ENCODE data around the gene MUC2. TPM values are rescaled to one million over a fixed set of nuclear protein-coding genes. Genes with fewer than 3 reads are reported as not detected.

The MUC2 gene
- total and polyA plus RNA-seq, 2 experiments from 2014 or later, result 0.03 TPM; not detected in 1

DNA sequence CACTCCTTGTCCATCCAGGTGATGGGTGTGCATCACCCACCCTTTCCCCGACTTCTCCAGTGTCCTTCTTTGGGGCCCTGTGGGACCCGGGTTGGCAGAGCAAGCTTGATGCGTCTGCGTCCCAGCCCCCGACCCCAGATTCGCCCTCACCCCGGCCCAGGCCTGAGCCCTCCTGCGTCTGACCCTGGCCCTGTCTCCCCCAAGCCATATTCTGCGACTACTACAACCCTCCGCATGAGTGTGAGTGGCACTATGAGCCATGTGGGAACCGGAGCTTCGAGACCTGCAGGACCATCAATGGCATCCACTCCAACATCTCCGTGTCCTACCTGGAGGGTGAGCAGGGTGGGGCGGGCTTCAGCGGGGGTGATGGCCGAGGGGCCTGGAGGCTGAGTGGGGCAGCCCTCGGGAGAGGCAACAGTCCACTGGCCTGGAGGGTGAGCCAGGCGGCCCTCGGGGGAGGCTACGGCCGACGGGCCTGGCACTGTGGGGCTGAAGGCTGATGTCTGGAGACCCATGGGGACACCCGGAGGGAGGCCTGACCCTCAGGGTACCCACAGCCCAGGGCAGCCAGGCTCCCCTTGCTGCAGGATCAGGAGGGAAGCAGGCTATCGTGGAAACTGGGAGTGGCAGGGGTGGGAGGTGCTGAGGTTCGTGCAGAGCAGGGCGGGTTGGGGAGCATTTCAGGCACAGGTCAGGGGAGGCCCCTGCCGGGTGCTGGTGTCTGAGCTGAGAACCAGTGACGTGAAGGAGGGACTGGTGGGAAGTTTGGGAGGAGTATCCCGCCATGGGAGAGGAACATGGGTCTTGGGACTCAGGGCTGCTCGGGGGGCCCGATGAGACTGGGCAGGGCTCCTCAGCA, 15.3 kb downstream of the MUC2 start:
- Histone ChIP-seq H3K4me3 (no peak overlapping the region), H3K27me3 (no peaks in the 10 kb centered on the region), H3K4me1 (ENCODE audit: low read depth) (no peaks in the 10 kb centered on the region), H3K27ac (no peak overlapping the region), H3K9me3 (ENCODE audit: low read depth) (no peaks in the 10 kb centered on the region), H3K36me3 (no peaks in the 10 kb centered on the region)
- DNase-seq (ENCODE audit: low read depth in 1 of 2, low spot score in 1 of 2), result no peak
- TF ChIP-seq, protein P1, sequence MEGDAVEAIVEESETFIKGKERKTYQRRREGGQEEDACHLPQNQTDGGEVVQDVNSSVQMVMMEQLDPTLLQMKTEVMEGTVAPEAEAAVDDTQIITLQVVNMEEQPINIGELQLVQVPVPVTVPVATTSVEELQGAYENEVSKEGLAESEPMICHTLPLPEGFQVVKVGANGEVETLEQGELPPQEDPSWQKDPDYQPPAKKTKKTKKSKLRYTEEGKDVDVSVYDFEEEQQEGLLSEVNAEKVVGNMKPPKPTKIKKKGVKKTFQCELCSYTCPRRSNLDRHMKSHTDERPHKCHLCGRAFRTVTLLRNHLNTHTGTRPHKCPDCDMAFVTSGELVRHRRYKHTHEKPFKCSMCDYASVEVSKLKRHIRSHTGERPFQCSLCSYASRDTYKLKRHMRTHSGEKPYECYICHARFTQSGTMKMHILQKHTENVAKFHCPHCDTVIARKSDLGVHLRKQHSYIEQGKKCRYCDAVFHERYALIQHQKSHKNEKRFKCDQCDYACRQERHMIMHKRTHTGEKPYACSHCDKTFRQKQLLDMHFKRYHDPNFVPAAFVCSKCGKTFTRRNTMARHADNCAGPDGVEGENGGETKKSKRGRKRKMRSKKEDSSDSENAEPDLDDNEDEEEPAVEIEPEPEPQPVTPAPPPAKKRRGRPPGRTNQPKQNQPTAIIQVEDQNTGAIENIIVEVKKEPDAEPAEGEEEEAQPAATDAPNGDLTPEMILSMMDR (IDR thresholded peaks at IDR 0.05; ENCODE audit: low read depth, low read length), result no peak

DNA sequence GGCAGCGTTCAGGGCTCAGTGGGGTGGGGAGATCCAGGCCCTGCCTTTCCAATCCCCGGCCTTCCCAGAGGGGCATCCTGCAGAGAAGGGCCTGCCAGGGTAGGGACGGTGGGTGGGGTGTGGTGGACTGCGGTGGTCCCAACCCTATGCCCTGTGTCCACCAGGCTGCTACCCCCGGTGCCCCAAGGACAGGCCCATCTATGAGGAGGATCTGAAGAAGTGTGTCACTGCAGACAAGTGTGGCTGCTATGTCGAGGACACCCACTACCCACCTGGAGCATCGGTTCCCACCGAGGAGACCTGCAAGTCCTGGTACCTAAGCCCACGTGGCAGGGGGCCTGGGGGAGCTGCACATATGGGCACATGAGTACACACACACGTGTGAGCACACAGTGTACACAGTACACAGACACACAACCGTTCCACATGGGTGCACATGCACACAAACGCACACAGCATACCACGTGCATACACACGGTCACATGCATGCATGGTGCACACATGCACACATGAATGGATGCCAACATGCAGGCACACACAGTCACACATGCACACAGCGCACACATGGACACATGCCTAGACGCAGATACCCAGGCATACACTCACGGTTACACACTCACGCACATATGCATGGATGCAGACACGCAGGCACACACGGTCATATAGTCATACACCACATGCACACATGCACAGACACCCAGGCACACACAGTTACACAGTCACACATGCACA, 16.1 kb downstream of the MUC2 start:
- Histone ChIP-seq H3K4me1 (ENCODE audit: low read depth) (no peaks in the 10 kb centered on the region), H3K9me3 (ENCODE audit: low read depth) (no peaks in the 10 kb centered on the region), H3K27me3 (no peaks in the 10 kb centered on the region), H3K4me3 (no peak overlapping the region), H3K27ac (no peak overlapping the region), H3K36me3 (no peaks in the 10 kb centered on the region)
- no peak for DNase-seq (ENCODE audit: low read depth in 1 of 2, low spot score in 1 of 2)
- TF ChIP-seq, protein P1 (IDR thresholded peaks at IDR 0.05; ENCODE audit: low read depth, low read length), result no peak

GRCh38 chr11:1091332-1092083, 16.8 kb downstream of the MUC2 start:
- Histone ChIP-seq H3K27ac (no peak overlapping the region), H3K27me3 (no peaks in the 10 kb centered on the region), H3K36me3 (no peaks in the 10 kb centered on the region), H3K4me1 (ENCODE audit: low read depth) (no peaks in the 10 kb centered on the region), H3K4me3 (no peak overlapping the region), H3K9me3 (ENCODE audit: low read depth) (no peaks in the 10 kb centered on the region)
- DNase-seq (ENCODE audit: low read depth in 1 of 2, low spot score in 1 of 2), result no peak
- TF ChIP-seq, protein P1 (IDR thresholded peaks at IDR 0.05; ENCODE audit: low read depth, low read length), result no peak

DNA sequence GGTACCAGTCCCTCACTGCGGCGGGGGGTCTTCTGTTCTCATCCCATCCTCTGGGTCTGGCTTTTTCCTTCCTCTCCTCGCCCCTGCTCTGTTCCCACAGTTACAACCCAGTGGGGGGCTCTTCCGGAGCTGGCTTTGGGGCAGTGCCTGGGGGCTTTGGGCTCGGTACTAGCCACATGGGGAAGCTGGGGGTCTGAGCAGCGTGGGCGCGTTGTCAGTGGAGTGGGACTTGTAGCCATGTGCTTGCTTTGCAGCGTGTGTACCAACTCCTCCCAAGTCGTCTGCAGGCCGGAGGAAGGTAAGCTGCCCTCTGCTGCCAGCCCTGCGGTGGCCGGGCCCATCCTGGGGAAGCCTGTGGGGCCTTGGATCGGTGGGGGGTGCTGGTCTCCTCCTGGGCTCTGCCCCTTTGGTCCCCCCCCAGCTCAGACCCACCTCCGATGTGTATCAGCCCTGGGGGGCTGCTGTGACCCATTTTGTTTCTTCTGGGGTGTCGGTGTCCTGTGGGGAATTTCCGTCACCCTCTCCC, 17.5 kb downstream of the MUC2 start:
- no peaks in the 10 kb centered on the region for H3K4me1 ChIP-seq (ENCODE audit: low read depth)
- TF ChIP-seq, protein P1 (IDR thresholded peaks at IDR 0.05; ENCODE audit: low read depth, low read length), result no peak
- no peak overlapping the region for H3K27ac ChIP-seq
- no peak overlapping the region for H3K4me3 ChIP-seq
- DNase-seq (ENCODE audit: low read depth in 1 of 2, low spot score in 1 of 2), result no peak
- H3K36me3 ChIP-seq, result no peaks in the 10 kb centered on the region
- no peaks in the 10 kb centered on the region for H3K9me3 ChIP-seq (ENCODE audit: low read depth)
- no peaks in the 10 kb centered on the region for H3K27me3 ChIP-seq

DNA sequence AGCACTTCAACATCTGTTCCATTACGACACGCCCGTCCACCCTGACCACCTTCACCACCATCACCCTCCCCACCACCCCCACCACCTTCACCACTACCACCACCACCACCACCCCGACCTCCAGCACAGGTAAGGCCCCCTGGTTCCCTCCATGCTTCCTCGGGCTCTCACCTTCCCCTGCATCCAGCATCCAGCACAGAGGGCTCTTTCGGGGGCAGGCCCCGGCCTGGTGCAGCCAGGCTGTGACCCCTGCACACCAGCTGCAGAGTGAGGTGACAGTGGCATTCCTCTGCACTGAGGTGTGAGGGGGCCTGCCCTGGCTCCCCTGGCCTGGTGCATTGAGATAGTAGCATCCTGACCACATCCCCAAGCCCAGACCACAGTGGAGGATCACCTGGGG, 18.2 kb downstream of the MUC2 start:
- no peak overlapping the region for H3K4me3 ChIP-seq
- no peaks in the 10 kb centered on the region for H3K27me3 ChIP-seq
- H3K9me3 ChIP-seq (ENCODE audit: low read depth), result no peaks in the 10 kb centered on the region
- no peaks in the 10 kb centered on the region for H3K4me1 ChIP-seq (ENCODE audit: low read depth)
- H3K27ac ChIP-seq, result no peak overlapping the region
- TF ChIP-seq, protein P1 (IDR thresholded peaks at IDR 0.05; ENCODE audit: low read depth, low read length), result no peak
- DNase-seq (ENCODE audit: low read depth in 1 of 2, low spot score in 1 of 2), result no peak
- no peaks in the 10 kb centered on the region for H3K36me3 ChIP-seq
